GM06990 (cell line): ENCODE data around the gene EGFLAM.

Source experiments
- DNase-seq: peaks from one replicate; pipeline ENCODE4 v3.0.0-alpha.2; 2011; ENCODE audit not compliant: insufficient read length; ENCODE audit errors: extremely low read depth
- H3K27me3 ChIP-seq: replicated peaks from 2 replicates; pipeline ENCODE4 v1.6.0; 2011; ENCODE audit warnings: low read length; ENCODE audit not compliant: control insufficient read depth, insufficient read depth
- H3K36me3 ChIP-seq: 2 replicates; pipeline ENCODE4 v1.5.1; 2011; ENCODE audit warnings: low read length; ENCODE audit not compliant: control insufficient read depth, insufficient read depth
- H3K4me3 ChIP-seq: replicated peaks from 2 replicates; pipeline ENCODE4 v1.5.1; 2011; ENCODE audit warnings: low read depth, mild to moderate bottlenecking, control low read depth, low read length
- TF ChIP-seq, protein P1 (sequence below): IDR thresholded peaks from 2 replicates; pipeline ENCODE4 v1.5.1; 2011; ENCODE audit warnings: low read length, control low read depth, mild to moderate bottlenecking, inconsistent platforms; ENCODE audit not compliant: insufficient read depth, poor library complexity, severe bottlenecking

The EGFLAM gene

DNA sequence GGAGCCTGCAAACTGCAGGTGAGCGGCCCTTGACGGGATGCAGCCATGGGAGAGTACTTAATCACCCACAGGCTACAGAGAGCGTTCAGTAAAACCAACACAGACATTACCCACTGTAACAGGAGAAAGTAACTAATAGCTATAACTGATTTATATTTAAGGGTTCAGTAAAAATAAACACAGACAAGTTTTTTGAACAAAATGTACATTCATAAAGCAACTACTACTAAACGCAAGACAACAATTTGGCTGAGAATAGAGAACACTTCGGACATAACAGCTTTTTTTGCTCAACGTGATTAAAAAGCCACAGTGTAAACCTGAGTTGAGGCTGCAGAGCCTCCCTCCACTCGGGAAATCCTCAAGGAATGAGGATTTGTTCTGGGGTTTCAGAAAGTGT lies 236.4 kb downstream of the EGFLAM start:
- DNase-seq, result no peak
- no peaks in the 10 kb centered on the region for H3K27me3 ChIP-seq
- TF ChIP-seq, protein P1, sequence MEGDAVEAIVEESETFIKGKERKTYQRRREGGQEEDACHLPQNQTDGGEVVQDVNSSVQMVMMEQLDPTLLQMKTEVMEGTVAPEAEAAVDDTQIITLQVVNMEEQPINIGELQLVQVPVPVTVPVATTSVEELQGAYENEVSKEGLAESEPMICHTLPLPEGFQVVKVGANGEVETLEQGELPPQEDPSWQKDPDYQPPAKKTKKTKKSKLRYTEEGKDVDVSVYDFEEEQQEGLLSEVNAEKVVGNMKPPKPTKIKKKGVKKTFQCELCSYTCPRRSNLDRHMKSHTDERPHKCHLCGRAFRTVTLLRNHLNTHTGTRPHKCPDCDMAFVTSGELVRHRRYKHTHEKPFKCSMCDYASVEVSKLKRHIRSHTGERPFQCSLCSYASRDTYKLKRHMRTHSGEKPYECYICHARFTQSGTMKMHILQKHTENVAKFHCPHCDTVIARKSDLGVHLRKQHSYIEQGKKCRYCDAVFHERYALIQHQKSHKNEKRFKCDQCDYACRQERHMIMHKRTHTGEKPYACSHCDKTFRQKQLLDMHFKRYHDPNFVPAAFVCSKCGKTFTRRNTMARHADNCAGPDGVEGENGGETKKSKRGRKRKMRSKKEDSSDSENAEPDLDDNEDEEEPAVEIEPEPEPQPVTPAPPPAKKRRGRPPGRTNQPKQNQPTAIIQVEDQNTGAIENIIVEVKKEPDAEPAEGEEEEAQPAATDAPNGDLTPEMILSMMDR, result no peak
- H3K36me3 ChIP-seq, result no peaks in the 10 kb centered on the region
- H3K4me3 ChIP-seq, result no peak overlapping the region

DNA sequence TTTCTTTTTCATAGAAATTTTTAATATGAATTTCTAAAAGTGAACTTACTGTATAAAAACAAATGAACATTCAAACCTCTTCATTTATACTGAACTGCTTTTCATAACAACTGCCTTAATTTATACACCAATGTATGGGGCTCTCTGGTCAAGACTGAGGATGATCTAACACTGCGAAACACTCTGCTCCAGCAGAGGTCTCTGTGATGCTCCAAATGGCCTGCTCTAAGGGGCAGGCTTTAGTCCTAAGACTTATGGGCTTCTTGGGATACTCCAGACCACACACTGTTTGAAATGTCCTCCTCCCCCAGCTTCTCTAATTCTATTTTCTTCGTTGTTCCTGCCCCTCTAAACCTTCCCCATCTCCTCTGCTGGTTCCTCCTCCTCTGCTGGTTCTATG lies 239.6 kb downstream of the EGFLAM start:
- Histone ChIP-seq H3K4me3 (no peak overlapping the region), H3K36me3 (no peaks in the 10 kb centered on the region), H3K27me3 (no peaks in the 10 kb centered on the region)
- no peak for DNase-seq
- TF ChIP-seq, protein P1, result no peak

DNA sequence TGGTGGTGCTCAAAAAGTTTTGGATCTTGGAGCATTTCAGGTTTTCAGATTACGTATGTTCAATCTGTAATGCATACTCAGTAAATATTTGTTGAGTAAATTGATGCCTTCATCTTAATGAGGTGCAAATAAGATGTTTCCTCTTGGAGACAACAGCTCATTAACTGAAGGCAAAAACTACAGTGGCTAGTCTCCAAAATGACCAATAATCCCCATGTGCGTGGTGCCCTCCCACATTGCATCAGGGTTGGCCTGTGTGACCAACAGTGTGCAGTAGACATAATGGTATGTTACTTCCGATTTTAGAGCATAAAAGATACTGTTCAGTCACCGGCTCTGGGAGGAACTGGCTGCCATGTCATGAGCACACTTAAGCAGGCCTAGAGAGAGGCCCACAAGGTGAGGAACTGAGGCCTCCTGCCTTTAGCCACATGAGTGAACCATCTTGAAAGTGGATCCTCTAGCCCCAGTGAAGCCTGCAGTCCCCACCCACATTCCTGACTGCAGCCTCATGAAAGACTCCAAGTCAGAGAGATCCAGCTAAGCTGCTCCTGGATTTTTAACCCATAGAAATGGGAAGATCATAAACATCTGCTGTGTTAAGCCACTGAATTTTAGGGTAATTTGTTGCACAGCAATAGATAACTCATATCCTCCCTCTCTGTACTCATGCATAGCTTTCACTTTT lies 242.4 kb downstream of the EGFLAM start:
- no peaks in the 10 kb centered on the region for H3K36me3 ChIP-seq
- TF ChIP-seq, protein P1, result no peak
- no peak overlapping the region for H3K4me3 ChIP-seq
- no peak for DNase-seq
- H3K27me3 ChIP-seq, result no peaks in the 10 kb centered on the region; the same call in 1 of the 2 replicates

DNA sequence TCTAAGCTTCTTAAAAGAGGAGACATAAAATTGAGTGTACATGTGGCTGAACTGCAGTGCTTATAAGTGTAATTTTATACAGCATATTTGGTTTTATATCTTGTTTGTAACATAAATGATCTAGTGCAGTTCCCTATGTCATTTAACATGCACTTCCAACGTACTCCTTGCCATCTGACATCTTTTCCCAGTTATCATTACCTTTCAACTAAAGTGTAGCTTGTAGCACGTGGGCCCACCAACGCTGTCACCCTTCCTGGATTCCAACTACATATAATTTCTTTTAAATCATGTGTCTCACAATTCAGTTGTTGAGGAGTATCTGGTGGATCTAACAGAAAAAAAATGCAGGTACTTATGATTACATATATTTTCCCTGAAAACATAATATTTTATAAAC lies 247.9 kb downstream of the EGFLAM start:
- Histone ChIP-seq H3K4me3 (no peak overlapping the region), H3K27me3 (no peaks in the 10 kb centered on the region; the same call in 1 of the 2 replicates), H3K36me3 (no peaks in the 10 kb centered on the region)
- TF ChIP-seq, protein P1, result no peak
- no peak for DNase-seq

- no peak overlapping the region for H3K4me3 ChIP-seq
- H3K27me3 ChIP-seq, result no peaks in the 10 kb centered on the region; the same call in 1 of the 2 replicates
- no peak for DNase-seq
Observed at GRCh38 chr5:38509185-38509584, 250.8 kb downstream of the EGFLAM start.

More at GRCh38 chr5:38509185-38509584, 250.8 kb downstream of the EGFLAM start:
- no peaks in the 10 kb centered on the region for H3K36me3 ChIP-seq
- TF ChIP-seq, protein P1, result no peak
